ENCODE measurements around the gene AKR1E2.

Gene AKR1E2

GRCh38 chr10:4807761-4808507 is 18.1 kb upstream of the AKR1E2 start:
- no peak overlapping the region for H3K4me3 ChIP-seq (ENCODE audit: low read depth, low read length)
- H3K36me3 ChIP-seq (ENCODE audit: control insufficient read depth in 2 of 2, insufficient read depth in 1 of 2, low read length in 2 of 2) = no peaks in the 10 kb centered on the region
- no peak overlapping the region for H3K27ac ChIP-seq (ENCODE audit: extremely low read depth, low read depth, low read length)
- no peaks in the 10 kb centered on the region for H3K9me3 ChIP-seq (ENCODE audit: control insufficient read depth, insufficient read depth, low read depth, low read length)
- CTCF ChIA-PET = interaction anchor here (0.6 kb wide), 2 partner anchors 493 to 635 kb away, joined by 3 to 4 read pairs; no protein-coding TSS in a partner anchor
- POLR2A ChIA-PET = no interaction called here
- no peak for TF ChIP-seq ZNF510 (tag by site-specific recombination; IDR thresholded peaks at IDR 0.05; ENCODE audit: insufficient replicate concordance)
- no peak for TF ChIP-seq ZNF449 (tag by site-specific recombination; IDR thresholded peaks at IDR 0.05)
- no peak for TF ChIP-seq ZNF280C (tag by site-specific recombination; IDR thresholded peaks at IDR 0.05)
- TF ChIP-seq ZIC2 (tag by site-specific recombination; IDR thresholded peaks at IDR 0.05) = no peak
- no peak for TF ChIP-seq SP7 (tag by site-specific recombination; IDR thresholded peaks at IDR 0.05)
- TF ChIP-seq ZFHX2 (tag by site-specific recombination; conservative IDR thresholded peaks at IDR 0.05) = no peak
- TF ChIP-seq KLF1 (tag by site-specific recombination; IDR thresholded peaks at IDR 0.05) = no peak
- no peak for TF ChIP-seq MEIS1 (CRISPR knock-in tag; IDR thresholded peaks at IDR 0.05; ENCODE audit: borderline replicate concordance)
- TF ChIP-seq ZNF248 (tag by site-specific recombination; IDR thresholded peaks at IDR 0.05) = no peak
- no peak for TF ChIP-seq ZNF416 (tag by site-specific recombination; IDR thresholded peaks at IDR 0.05)
- TF ChIP-seq ZBTB44 (tag by site-specific recombination; IDR thresholded peaks at IDR 0.05) = no peak
- TF ChIP-seq ZSCAN18 (tag by site-specific recombination; IDR thresholded peaks at IDR 0.05) = no peak
- no peak for TF ChIP-seq ZNF211 (tag by site-specific recombination; IDR thresholded peaks at IDR 0.05; ENCODE audit: low read depth)
- no peak for TF ChIP-seq ZNF214 (tag by site-specific recombination; IDR thresholded peaks at IDR 0.05; ENCODE audit: borderline replicate concordance)
- no peak for TF ChIP-seq ZNF239 (tag by site-specific recombination; IDR thresholded peaks at IDR 0.05)
- TF ChIP-seq BCL6B (tag by site-specific recombination; IDR thresholded peaks at IDR 0.05) = no peak
- TF ChIP-seq ZNF843 (tag by site-specific recombination; IDR thresholded peaks at IDR 0.05) = no peak
- TF ChIP-seq ZNF514 (tag by site-specific recombination; IDR thresholded peaks at IDR 0.05) = no peak
- TF ChIP-seq YY1 (tag by site-specific recombination; IDR thresholded peaks at IDR 0.05) = no peak
- no peaks in the 10 kb centered on the region for H3K4me1 ChIP-seq (ENCODE audit: control insufficient read depth, insufficient read depth, low read length)

All from HEK293 (cell line).